ENCODE measurements around the gene SWAP70. TPM values are rescaled to one million over a fixed set of nuclear protein-coding genes. Genes with fewer than 3 reads are reported as not detected.
A peak's percentile ranks its signal among the peaks of the same experiment; 100 is the strongest.

The SWAP70 gene
- total and polyA plus RNA-seq, 2 of the 13 experiments (the other 11 are each of a cell fraction or from before 2014, with no cell fraction given): 4.6 to 8.7 TPM

DNA sequence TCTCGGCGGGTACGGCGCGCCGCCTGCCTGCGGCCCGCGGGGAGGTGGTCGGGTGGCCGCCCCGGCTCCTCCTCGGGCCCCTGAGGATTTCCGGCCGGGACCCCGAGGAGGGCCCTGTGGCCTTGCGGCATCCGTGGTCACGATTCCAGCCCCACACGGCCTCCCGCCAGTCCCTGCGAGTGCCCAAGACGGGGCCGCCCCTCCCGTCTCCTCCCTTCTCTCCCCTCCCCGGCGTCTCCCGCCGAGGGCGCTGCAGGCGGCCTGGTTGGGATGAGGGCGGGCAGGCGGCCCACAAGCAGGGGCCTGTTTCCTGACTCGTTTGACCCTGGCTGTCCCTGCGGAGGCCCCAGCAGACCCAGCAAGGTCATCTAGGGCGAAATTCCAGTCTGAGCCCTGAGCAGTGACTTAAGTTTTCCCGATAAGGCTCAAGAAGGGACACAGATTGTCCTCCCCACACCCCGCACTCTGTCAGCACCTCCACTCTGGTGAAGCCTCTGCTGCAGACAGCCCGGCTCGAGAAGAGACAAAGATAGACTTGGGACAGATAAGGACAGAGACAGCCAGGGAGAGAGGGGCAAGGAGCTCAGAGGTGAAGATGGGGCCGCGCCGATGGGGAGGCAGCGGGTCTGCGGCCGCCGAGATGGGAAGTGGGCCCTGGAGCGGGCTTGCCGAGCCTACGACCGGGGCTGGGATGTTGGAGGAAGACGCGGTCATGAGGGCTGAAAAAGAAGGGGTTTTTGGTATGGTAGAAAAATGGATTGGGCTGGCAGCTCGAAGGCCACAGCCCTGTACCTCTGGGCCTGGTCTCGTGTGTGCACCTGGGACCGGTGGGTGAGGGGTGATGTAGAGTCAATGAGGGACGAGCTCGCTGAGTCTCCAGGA lies 95.0 kb downstream of the SWAP70 start (continued):
- no peak for TF ChIP-seq SOX6 (IDR thresholded peaks at IDR 0.05)
- TF ChIP-seq SOX6 (CRISPR knock-in tag; IDR thresholded peaks at IDR 0.05): peak; percentile 38; the same call in 1 of the 2 replicates
- TF ChIP-seq ZBTB1 (CRISPR knock-in tag; IDR thresholded peaks at IDR 0.05; ENCODE audit: borderline replicate concordance): 0 out of 2 replicates have a peak, but pooled peaks have one; percentile 7
- no peak; the same call in 1 of the 2 replicates for TF ChIP-seq ZBTB38 (CRISPR knock-in tag; IDR thresholded peaks at IDR 0.05)
- TF ChIP-seq, protein P1, sequence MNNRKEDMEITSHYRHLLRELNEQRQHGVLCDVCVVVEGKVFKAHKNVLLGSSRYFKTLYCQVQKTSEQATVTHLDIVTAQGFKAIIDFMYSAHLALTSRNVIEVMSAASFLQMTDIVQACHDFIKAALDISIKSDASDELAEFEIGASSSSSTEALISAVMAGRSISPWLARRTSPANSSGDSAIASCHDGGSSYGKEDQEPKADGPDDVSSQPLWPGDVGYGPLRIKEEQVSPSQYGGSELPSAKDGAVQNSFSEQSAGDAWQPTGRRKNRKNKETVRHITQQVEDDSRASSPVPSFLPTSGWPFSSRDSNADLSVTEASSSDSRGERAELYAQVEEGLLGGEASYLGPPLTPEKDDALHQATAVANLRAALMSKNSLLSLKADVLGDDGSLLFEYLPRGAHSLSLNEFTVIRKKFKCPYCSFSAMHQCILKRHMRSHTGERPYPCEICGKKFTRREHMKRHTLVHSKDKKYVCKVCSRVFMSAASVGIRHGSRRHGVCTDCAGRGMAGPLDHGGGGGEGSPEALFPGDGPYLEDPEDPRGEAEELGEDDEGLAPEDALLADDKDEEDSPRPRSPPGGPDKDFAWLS (CRISPR knock-in tag; IDR thresholded peaks at IDR 0.05; ENCODE audit: borderline replicate concordance): no peak
- TF ChIP-seq ZNF572 (CRISPR knock-in tag; IDR thresholded peaks at IDR 0.05): 0 out of 2 replicates have a peak, but pooled peaks have one; percentile 37
- TF ChIP-seq KAT7 (CRISPR knock-in tag; IDR thresholded peaks at IDR 0.05; ENCODE audit: borderline replicate concordance): peak; percentile 51; the same call in 1 of the 2 replicates
- no peak for TF ChIP-seq ADNP (CRISPR knock-in tag; IDR thresholded peaks at IDR 0.05)
- TF ChIP-seq MTF1 (CRISPR knock-in tag; IDR thresholded peaks at IDR 0.05): no peak
- TF ChIP-seq, protein P2, sequence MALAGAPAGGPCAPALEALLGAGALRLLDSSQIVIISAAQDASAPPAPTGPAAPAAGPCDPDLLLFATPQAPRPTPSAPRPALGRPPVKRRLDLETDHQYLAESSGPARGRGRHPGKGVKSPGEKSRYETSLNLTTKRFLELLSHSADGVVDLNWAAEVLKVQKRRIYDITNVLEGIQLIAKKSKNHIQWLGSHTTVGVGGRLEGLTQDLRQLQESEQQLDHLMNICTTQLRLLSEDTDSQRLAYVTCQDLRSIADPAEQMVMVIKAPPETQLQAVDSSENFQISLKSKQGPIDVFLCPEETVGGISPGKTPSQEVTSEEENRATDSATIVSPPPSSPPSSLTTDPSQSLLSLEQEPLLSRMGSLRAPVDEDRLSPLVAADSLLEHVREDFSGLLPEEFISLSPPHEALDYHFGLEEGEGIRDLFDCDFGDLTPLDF (CRISPR knock-in tag; IDR thresholded peaks at IDR 0.05): 0 out of 2 replicates have a peak, but pooled peaks have one; percentile 6
- TF ChIP-seq RARG (CRISPR knock-in tag; IDR thresholded peaks at IDR 0.05; ENCODE audit: low read depth): no peak
- TF ChIP-seq ZNF234 (CRISPR knock-in tag; conservative IDR thresholded peaks at IDR 0.05): no peak
- 0 out of 2 replicates have a peak, but pooled peaks have one; percentile 15 for TF ChIP-seq ZNF792 (CRISPR knock-in tag; IDR thresholded peaks at IDR 0.05)
- TF ChIP-seq, protein P3, sequence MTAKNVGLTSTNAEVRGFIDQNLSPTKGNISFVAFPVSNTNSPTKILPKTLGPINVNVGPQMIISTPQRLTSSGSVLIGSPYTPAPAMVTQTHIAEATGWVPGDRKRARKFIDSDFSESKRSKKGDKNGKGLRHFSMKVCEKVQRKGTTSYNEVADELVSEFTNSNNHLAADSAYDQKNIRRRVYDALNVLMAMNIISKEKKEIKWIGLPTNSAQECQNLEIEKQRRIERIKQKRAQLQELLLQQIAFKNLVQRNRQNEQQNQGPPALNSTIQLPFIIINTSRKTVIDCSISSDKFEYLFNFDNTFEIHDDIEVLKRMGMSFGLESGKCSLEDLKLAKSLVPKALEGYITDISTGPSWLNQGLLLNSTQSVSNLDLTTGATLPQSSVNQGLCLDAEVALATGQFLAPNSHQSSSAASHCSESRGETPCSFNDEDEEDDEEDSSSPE (CRISPR knock-in tag; IDR thresholded peaks at IDR 0.05): peak; percentile 25; the same call in 1 of the 2 replicates
- TF ChIP-seq, protein P4, sequence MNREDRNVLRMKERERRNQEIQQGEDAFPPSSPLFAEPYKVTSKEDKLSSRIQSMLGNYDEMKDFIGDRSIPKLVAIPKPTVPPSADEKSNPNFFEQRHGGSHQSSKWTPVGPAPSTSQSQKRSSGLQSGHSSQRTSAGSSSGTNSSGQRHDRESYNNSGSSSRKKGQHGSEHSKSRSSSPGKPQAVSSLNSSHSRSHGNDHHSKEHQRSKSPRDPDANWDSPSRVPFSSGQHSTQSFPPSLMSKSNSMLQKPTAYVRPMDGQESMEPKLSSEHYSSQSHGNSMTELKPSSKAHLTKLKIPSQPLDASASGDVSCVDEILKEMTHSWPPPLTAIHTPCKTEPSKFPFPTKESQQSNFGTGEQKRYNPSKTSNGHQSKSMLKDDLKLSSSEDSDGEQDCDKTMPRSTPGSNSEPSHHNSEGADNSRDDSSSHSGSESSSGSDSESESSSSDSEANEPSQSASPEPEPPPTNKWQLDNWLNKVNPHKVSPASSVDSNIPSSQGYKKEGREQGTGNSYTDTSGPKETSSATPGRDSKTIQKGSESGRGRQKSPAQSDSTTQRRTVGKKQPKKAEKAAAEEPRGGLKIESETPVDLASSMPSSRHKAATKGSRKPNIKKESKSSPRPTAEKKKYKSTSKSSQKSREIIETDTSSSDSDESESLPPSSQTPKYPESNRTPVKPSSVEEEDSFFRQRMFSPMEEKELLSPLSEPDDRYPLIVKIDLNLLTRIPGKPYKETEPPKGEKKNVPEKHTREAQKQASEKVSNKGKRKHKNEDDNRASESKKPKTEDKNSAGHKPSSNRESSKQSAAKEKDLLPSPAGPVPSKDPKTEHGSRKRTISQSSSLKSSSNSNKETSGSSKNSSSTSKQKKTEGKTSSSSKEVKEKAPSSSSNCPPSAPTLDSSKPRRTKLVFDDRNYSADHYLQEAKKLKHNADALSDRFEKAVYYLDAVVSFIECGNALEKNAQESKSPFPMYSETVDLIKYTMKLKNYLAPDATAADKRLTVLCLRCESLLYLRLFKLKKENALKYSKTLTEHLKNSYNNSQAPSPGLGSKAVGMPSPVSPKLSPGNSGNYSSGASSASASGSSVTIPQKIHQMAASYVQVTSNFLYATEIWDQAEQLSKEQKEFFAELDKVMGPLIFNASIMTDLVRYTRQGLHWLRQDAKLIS (CRISPR knock-in tag; IDR thresholded peaks at IDR 0.05): no peak
- TF ChIP-seq ZNF891 (CRISPR knock-in tag; IDR thresholded peaks at IDR 0.05): peak; percentile 54
